Liver (tissue), 3 donors: Measurements from ENCODE around the gene STIM2.
A peak's percentile ranks its signal among the peaks of the same experiment; 100 is the strongest.

Experiments used
- CTCF ChIP-seq: fragments of 150-350 bp; IDR thresholded peaks from 2 replicates; pipeline ENCODE4 v1.5.1; 2017; ENCODE audit warnings: improper control_type of control experiment, low read depth, low read length; ENCODE audit not compliant: missing input control
- EGR1 ChIP-seq, 2 donors: IDR thresholded peaks; 2 replicates each; pipeline ENCODE4 v1.6.1; 2016 to 2018; ENCODE audit warnings: antibody characterized with exemption in 2 of 2, low read depth in 2 of 2
- GABPA ChIP-seq, 2 donors: IDR thresholded peaks in 1 of 2; conservative IDR thresholded peaks in 1 of 2; 2 replicates each; pipeline ENCODE4 v1.6.1; 2016; ENCODE audit warnings: antibody characterized with exemption in 2 of 2, mild to moderate bottlenecking in 1 of 2, moderate library complexity in 1 of 2
- HNF4A ChIP-seq, 2 donors: conservative IDR thresholded peaks; 2 replicates each; pipeline ENCODE4 v1.6.1; 2016; ENCODE audit warnings: antibody characterized with exemption in 2 of 2, mild to moderate bottlenecking in 2 of 2
- JUND ChIP-seq, 2 donors: IDR thresholded peaks; 2 replicates each; pipeline ENCODE4 v1.6.1; 2016; ENCODE audit warnings: antibody characterized with exemption in 2 of 2
- MAX ChIP-seq: IDR thresholded peaks from 2 replicates; pipeline ENCODE4 v1.6.1; 2016; ENCODE audit warnings: antibody characterized with exemption
- REST ChIP-seq: IDR thresholded peaks from 2 replicates; pipeline ENCODE4 v1.6.1; 2016; ENCODE audit warnings: antibody characterized with exemption, mild to moderate bottlenecking
- TAF1 ChIP-seq: conservative IDR thresholded peaks from 2 replicates; pipeline ENCODE4 v1.6.1; 2016; ENCODE audit warnings: antibody characterized with exemption, mild to moderate bottlenecking
- YY1 ChIP-seq: IDR thresholded peaks from 2 replicates; pipeline ENCODE4 v1.6.1; 2016; ENCODE audit warnings: antibody characterized with exemption, mild to moderate bottlenecking
- donor health status: healthy.
- donor health status: healthy.

GRCh38 chr4:27043200-27043599 lies 182.6 kb downstream of the STIM2 start:
- TF ChIP-seq CTCF: no peak
- TF ChIP-seq HNF4A (conservative IDR thresholded peaks at IDR 0.05): peak; percentile 49 to 72
- peak; percentile 49 for TF ChIP-seq YY1
- no peak for TF ChIP-seq JUND (IDR thresholded peaks at IDR 0.05)
- TF ChIP-seq TAF1: no peak
- TF ChIP-seq REST: no peak
- TF ChIP-seq MAX: no peak
- TF ChIP-seq GABPA (IDR thresholded peaks at IDR 0.05 in 1 of 2, conservative IDR thresholded peaks at IDR 0.05 in 1 of 2): no peak
- no peak for TF ChIP-seq EGR1 (IDR thresholded peaks at IDR 0.05; ENCODE audit: low read depth in 2 of 2)
